ENCODE data around the gene NR1D2. TPM values are rescaled to one million over a fixed set of nuclear protein-coding genes. Genes with fewer than 3 reads are reported as not detected.

NR1D2 gene
- total RNA-seq, 1 donor from 2014 or later = 26.4 TPM

- H3K27me3 Mint-ChIP-seq (ENCODE audit: unreplicated experiment) = no peaks in the 10 kb centered on the region
These were observed 67.6 kb downstream of the NR1D2 start for GRCh38 chr3:24012589-24013269.

GRCh38 chr3:24017305-24017704 lies 72.2 kb downstream of the NR1D2 start:
- H3K27me3 Mint-ChIP-seq (ENCODE audit: unreplicated experiment) = no peaks in the 10 kb centered on the region
- no peak overlapping the region for H3K4me3 Mint-ChIP-seq (ENCODE audit: unreplicated experiment)
- no peaks in the 10 kb centered on the region for H3K9me3 Mint-ChIP-seq (ENCODE audit: unreplicated experiment)
- no peak for DNase-seq (ENCODE audit: extremely low spot score, unreplicated experiment)
- H3K4me1 Mint-ChIP-seq (ENCODE audit: unreplicated experiment) = no peaks in the 10 kb centered on the region
- no peak for TF ChIP-seq CTCF (IDR thresholded peaks at IDR 0.05)
- no peaks in the 10 kb centered on the region for H3K36me3 Mint-ChIP-seq (ENCODE audit: unreplicated experiment)
- no peak overlapping the region for H3K27ac Mint-ChIP-seq (ENCODE audit: unreplicated experiment)

More at GRCh38 chr3:24012589-24013269, 67.6 kb downstream of the NR1D2 start:
- H3K27ac Mint-ChIP-seq (ENCODE audit: unreplicated experiment) = no peak overlapping the region
- no peak for TF ChIP-seq CTCF (IDR thresholded peaks at IDR 0.05)
- no peak overlapping the region for H3K4me3 Mint-ChIP-seq (ENCODE audit: unreplicated experiment)
- no peak for DNase-seq (ENCODE audit: extremely low spot score, unreplicated experiment)
- H3K36me3 Mint-ChIP-seq (ENCODE audit: unreplicated experiment) = no peaks in the 10 kb centered on the region
- H3K9me3 Mint-ChIP-seq (ENCODE audit: unreplicated experiment) = no peaks in the 10 kb centered on the region
- H3K4me1 Mint-ChIP-seq (ENCODE audit: unreplicated experiment) = no peaks in the 10 kb centered on the region

GRCh38 chr3:24018784-24019570 lies 73.9 kb downstream of the NR1D2 start:
- Mint-ChIP-seq H3K9me3 (ENCODE audit: unreplicated experiment) (no peaks in the 10 kb centered on the region), H3K4me1 (ENCODE audit: unreplicated experiment) (no peaks in the 10 kb centered on the region), H3K27ac (ENCODE audit: unreplicated experiment) (no peak overlapping the region), H3K4me3 (ENCODE audit: unreplicated experiment) (no peak overlapping the region), H3K27me3 (ENCODE audit: unreplicated experiment) (peaks cover 3% of the 10 kb centered on the region), H3K36me3 (ENCODE audit: unreplicated experiment) (no peaks in the 10 kb centered on the region)
- DNase-seq (ENCODE audit: extremely low spot score, unreplicated experiment) = no peak
- no peak for TF ChIP-seq CTCF (IDR thresholded peaks at IDR 0.05)

- H3K4me3 Mint-ChIP-seq (ENCODE audit: unreplicated experiment) = no peak overlapping the region
- no peaks in the 10 kb centered on the region for H3K9me3 Mint-ChIP-seq (ENCODE audit: unreplicated experiment)
- H3K36me3 Mint-ChIP-seq (ENCODE audit: unreplicated experiment) = no peaks in the 10 kb centered on the region
- H3K27ac Mint-ChIP-seq (ENCODE audit: unreplicated experiment) = no peak overlapping the region
- H3K4me1 Mint-ChIP-seq (ENCODE audit: unreplicated experiment) = no peaks in the 10 kb centered on the region
- no peak for DNase-seq (ENCODE audit: extremely low spot score, unreplicated experiment)
- no peak for TF ChIP-seq CTCF (IDR thresholded peaks at IDR 0.05)
- H3K27me3 Mint-ChIP-seq (ENCODE audit: unreplicated experiment) = peaks cover 3% of the 10 kb centered on the region
These were observed 74.5 kb downstream of the NR1D2 start for GRCh38 chr3:24019585-24019984.

GRCh38 chr3:24020036-24020691 lies 75.1 kb downstream of the NR1D2 start:
- DNase-seq (ENCODE audit: extremely low spot score, unreplicated experiment) = no peak
- no peak for TF ChIP-seq CTCF (IDR thresholded peaks at IDR 0.05)
- H3K36me3 Mint-ChIP-seq (ENCODE audit: unreplicated experiment) = no peaks in the 10 kb centered on the region
- no peak overlapping the region for H3K4me3 Mint-ChIP-seq (ENCODE audit: unreplicated experiment)
- H3K27ac Mint-ChIP-seq (ENCODE audit: unreplicated experiment) = no peak overlapping the region
- H3K9me3 Mint-ChIP-seq (ENCODE audit: unreplicated experiment) = no peaks in the 10 kb centered on the region
- H3K27me3 Mint-ChIP-seq (ENCODE audit: unreplicated experiment) = peaks cover 3% of the 10 kb centered on the region
- no peaks in the 10 kb centered on the region for H3K4me1 Mint-ChIP-seq (ENCODE audit: unreplicated experiment)

Data from osteocyte (in vitro differentiated cells).